HG03378 (cell line): ENCODE measurements around the gene COQ7.

Source experiments
- ATAC-seq: cut with Tn5 transposase; IDR thresholded peaks from one replicate; pipeline ENCODE4 v1.9.1; 2021; ENCODE audit warnings: mild to moderate bottlenecking, moderate library complexity; ENCODE audit not compliant: unreplicated experiment

COQ7 gene

GRCh38 chr16:19085679-19086200 lies 18.3 kb downstream of the COQ7 start:
- ATAC-seq: no peak

DNA sequence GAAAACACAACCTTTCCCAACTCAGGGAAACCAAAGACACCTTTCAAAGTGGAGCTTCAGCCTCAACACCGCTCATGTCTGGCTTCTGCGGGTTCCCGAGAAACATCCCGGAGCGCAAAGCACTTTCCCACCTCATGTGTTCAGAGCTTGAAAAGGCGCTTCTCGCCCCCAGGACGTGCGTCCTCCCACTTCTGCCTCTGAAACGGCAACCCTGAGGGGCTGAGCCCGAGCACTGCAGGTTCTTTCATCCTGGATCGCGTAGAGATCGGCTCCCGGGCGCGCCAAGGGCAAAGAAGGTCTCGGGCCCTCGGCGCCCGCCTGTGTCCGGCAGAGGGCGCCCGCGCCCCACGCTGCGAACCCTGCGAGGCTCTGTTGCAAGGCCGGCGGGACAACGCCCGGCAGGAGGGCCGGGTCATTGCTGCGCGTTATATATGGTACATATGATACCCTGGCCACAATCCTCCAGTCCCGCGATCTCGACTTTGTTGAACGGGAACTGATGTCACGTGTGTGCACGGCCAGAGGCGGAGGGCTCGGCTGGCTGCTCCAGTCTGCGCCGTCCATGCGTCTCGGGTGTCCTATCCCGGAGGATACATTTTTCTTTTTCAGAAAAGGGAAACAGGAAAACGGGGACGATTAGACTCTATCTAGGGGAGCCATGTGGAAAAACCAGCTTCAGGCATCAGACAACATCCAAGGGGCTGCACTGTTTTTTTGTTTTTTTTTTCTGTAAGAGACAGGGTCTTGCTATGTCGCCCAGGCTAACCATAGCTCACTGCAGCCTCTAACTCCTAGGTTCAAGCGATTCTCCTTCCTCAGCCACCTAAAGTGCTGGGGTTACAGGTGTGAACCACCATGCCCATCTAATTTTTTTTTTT lies 19.1 kb downstream of the COQ7 start:
- no peak for ATAC-seq

DNA sequence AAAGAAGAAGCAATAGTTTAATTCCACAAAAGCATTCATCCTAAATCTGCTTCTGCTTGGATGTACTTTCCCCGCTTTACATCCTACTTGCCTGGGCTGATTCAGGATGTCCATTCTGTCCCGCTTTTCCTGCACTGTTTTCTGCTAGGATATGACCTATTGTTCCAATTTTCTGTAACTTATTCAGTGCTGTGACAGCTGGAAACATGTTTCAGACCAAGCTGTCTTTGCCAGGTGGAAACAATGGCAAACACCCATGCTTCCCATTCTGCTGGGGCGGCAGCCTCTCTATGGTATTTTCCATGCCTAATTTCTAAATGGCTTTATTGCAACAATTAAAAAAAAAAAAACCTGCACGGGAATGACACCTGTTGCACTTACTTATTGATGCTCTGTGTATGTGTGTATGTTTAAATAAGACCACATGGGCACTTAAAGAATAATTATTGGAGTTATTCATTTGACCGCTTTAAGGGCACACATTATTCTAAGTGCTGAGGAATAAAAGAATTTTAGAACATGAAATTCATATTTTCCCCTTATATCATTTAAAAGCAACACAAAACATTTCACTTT lies 21.0 kb downstream of the COQ7 start:
- no peak for ATAC-seq

DNA sequence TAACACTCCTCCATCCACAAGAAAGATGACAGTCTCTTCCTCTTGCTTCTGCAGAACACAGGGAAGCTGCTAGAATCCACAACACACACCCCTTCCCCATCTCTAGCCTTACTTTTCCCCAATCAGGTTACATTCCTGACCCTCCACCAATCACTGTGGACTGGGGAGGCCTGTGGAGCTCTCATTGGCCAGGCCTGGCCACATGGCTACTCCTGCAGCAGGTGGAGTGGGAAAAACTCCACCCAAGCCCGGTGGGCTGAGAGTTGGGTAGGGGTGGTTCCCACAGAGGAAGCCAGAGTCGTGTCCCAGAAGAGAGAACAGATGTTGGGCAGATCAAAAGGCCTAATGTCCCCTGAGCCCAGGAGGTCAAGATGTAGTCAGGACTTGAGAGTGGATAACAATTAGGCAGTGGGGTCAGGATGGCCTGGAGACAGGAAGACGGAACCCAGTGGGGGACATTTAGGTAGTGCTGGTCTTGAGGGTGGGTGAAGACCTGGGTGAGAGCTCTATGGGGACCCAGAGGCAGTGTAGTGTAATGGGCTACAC lies 22.1 kb downstream of the COQ7 start:
- no peak for ATAC-seq

DNA sequence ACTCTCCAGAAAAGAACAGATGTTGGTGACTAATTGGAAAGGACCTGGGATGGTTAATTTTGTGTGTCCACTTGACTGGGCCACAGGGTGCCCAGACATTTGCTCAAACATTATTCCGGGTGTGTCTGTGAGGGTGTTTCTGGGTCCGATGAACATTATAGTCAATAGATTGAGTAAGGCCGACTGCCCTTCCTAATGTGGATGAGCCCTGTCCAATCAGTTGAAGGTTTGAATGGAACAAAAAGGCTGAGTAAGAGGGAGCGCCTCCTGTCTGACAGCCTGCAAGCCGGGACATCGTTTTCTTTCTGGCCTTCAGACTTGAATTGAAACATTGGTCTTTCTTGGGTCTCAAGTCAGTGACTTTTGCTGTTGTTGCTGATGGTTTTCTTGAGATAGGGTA lies 23.5 kb downstream of the COQ7 start:
- no peak for ATAC-seq

DNA sequence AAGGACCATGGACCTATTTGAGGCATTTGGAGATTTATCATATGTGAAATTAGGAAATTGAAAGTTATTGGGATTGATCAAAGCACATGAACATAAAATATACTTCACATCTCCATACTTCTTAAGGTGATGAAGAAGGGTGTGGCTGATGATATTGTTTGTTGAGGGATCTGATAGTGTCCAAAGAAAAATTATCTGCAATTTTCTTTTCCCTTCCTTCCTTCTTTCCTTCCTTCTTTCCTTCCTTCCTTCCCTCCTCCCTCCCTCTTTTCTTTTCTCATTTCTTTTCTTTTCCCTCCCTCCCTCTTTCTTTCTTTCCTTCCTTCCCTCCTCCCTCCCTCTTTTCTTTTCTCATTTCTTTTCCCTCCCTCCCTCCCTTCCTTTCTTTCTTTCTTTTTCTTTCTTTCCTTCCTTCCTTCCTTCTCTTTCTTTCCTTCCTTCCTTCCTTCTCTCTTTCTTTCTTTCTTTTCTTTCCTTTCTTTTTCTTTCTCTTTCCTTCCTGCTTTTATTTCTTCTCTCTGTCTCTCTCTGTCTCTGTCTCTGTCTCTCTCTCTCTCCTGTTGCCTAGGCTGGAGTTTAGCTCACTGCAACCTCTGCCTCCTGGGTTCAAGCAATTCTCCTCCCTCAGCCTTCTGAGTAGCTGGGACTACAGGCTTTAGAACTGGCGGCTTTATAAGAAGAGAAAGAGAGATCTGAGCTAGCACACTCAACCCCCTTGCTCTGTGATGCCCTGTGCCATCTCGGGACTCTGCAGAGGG lies 25.4 kb downstream of the COQ7 start:
- no peak for ATAC-seq

- ATAC-seq: no peak
Observed at GRCh38 chr16:19093631-19094541, 26.5 kb downstream of the COQ7 start.

DNA sequence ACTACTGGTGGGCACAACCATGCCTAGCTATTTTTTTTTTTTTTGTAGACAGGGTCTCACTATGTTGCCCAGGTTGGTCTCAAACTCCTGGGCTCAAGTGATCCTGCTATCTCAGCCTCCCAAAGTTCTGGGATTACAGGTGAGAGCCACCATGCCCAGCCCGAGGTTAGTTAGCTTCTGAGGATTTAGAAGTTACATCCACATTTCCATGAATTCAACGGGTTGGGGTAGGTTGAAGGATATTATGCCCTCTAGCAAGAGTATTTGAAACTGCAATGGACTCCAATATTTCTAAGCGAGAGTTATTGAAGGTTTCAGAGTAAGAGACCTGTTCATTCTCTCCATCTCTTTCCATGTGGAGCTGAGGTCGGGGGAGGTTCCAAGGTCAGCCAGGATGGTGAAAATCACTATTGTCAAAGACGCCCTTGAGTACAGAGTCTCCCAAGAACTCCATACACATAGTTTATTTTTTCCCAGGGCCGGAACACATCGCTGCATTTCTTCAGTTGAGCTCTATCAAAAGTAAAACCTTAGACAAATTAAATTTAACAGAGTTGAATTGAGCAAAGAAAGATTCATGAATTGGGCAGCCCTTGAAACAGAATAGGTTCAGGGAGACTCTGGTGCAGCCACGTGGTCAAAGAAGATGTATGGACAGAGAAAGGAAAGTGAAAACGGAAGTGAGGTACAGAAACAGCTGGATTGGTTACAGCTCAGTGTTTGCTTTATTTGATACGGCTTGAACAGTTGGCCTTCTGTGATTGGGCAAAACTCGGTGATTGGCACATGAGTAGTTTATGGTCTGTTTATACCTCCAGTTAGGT lies 27.3 kb downstream of the COQ7 start:
- no peak for ATAC-seq

GRCh38 chr16:19095654-19096053 lies 28.2 kb downstream of the COQ7 start:
- ATAC-seq: no peak

- no peak for ATAC-seq
Observed at GRCh38 chr16:19098173-19098572, 30.8 kb downstream of the COQ7 start.

GRCh38 chr16:19102187-19102872 lies 34.9 kb downstream of the COQ7 start:
- no peak for ATAC-seq

DNA sequence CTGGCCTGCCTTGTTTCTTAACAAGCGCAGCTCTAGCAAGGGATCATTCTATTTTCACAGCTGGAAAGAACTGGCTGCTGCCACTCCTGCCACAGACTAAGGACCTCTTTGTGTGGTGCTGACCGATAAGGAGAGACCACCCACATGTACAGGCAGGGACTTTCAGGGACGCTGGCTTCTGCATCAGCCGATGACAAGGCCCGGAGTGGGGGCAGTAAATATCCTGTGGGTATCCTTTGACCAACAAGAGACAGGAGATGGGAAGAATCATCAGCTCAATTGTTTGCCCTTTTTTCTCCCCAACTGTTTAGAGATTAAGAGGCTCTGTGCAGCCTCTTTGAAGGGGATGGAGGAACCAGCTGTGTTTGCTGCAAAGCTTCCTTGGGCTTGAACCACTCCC lies 37.2 kb downstream of the COQ7 start:
- no peak for ATAC-seq

- ATAC-seq: no peak
Observed at GRCh38 chr16:19105131-19105530, 37.7 kb downstream of the COQ7 start.

GRCh38 chr16:19105891-19106624 lies 38.6 kb downstream of the COQ7 start:
- no peak for ATAC-seq

- no peak for ATAC-seq
Observed at GRCh38 chr16:19106625-19107020, 39.2 kb downstream of the COQ7 start.

GRCh38 chr16:19108409-19109287 lies 41.2 kb downstream of the COQ7 start:
- no peak for ATAC-seq

DNA sequence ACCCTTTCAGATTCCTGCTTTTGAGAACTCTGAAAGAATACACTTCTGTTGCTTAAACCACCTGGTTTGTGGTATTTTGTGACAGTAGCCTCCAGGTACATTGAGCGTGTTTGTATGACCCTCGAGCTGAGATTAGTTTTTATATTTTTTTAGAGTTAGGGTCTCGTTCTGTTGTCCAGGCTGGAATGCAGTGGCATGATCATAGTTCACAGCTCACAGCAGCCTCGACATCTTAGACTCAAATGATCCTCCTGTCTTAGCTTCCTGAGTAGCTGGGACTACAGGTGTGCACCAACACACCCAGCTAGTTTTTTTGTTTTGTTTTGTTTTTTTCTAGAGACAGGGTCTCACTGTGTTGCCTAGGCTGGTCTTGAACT lies 41.9 kb downstream of the COQ7 start:
- ATAC-seq: no peak
